Cerebellar nuclear complex (tissue), 1 donor: ENCODE results near the gene RPIA.
"Not testable (repeated sequence)": the region's sequence is repeated elsewhere in the genome, so short reads cannot be mapped to it uniquely, and the experiment has no call there.

Experiments used
- DNase-seq, 2 experiments: peaks; one replicate each; lab custom pipeline; 2025; lab: John Stamatoyannopoulos, UW

RPIA gene

GRCh38 chr2:88789213-88789612, 97.7 kb downstream of the RPIA start:
- not testable (repeated sequence) for DNase-seq

GRCh38 chr2:88795932-88796331, 104.5 kb downstream of the RPIA start:
- not testable (repeated sequence) for DNase-seq

GRCh38 chr2:88796523-88796922, 105.0 kb downstream of the RPIA start:
- not testable (repeated sequence) for DNase-seq

- not testable (repeated sequence) for DNase-seq
Measured at GRCh38 chr2:88797164-88797563, 105.7 kb downstream of the RPIA start.
